ENCODE results near the gene SMIM38. TPM values are rescaled to one million over a fixed set of nuclear protein-coding genes. Genes with fewer than 3 reads are reported as not detected.

SMIM38 gene
- total RNA-seq, 1 experiment from 2014 or later: 0.54 TPM

DNA sequence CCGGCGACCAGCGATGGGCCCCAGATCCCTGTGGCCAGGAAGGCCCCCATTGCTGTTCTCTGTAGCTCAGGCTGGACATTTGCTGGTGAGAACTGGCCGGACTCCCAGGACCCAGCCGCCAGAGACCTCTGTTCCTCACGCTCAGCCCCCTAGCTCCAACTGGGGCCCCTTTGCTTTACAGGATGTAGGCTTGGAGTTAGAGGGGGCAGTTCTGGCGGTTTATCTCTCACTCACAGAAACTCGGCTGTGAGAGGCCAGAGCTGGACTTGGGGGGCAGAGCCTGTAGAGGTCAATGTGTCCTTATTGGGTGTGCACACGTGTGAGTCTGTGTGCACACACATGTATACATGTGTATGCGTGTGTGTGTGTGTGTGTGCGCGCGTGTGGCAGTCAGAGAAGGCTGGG is 502 bp downstream of the SMIM38 start:
- ChIA-PET RAD21 (ENCODE audit: low non-redundant PET in 1 of 2, low total read pairs in 2 of 2, uncharacterized antibody in 2 of 2, unreplicated experiment in 2 of 2) (no interaction called here), POLR2A (no interaction called here), CTCF (interaction anchor here (1.4 kb wide), 1 partner anchor 25 kb away, joined by 5 read pairs; no protein-coding TSS in a partner anchor)
- H3K9me3 ChIP-seq (ENCODE audit: control insufficient read depth in 1 of 2, insufficient read depth in 1 of 2, low read depth in 1 of 2, low read length in 2 of 2): no peaks in the 10 kb centered on the region
- no peak overlapping the region for H3K9ac ChIP-seq (ENCODE audit: low read length)
- H2AFZ ChIP-seq (ENCODE audit: low read depth, low read length, poor library complexity, severe bottlenecking): no peak overlapping the region
- H3K4me3 ChIP-seq (replicated peaks in 1 of 2; ENCODE audit: low read depth in 1 of 2, low read length in 2 of 2): no peak overlapping the region
- H3K36me3 ChIP-seq (ENCODE audit: control insufficient read depth in 1 of 2, insufficient read depth in 2 of 2, low read length in 2 of 2): no peaks in the 10 kb centered on the region
- no peaks in the 10 kb centered on the region for H3K9me2 ChIP-seq (ENCODE audit: insufficient read depth)
- no peak overlapping the region for H3K27ac ChIP-seq (ENCODE audit: low read depth, low read length)
- H3K79me2 ChIP-seq (ENCODE audit: insufficient read depth, low read length): no peaks in the 10 kb centered on the region
- intact Hi-C loops (cut with micrococcal nuclease): no loop called here
- no peaks in the 10 kb centered on the region for H4K20me1 ChIP-seq (ENCODE audit: insufficient read depth)
- no TSS peak for BruUV-seq (replicated peaks)
- H3K27me3 ChIP-seq (ENCODE audit: insufficient read depth, low read length): no peaks in the 10 kb centered on the region
- ATAC-seq (no peak), DNase-seq (ENCODE audit: low read depth, low spot score) (no peak)
- TF ChIP-seq EGR1 (IDR thresholded peaks at IDR 0.05; ENCODE audit: low read depth): no peak
- no peak for TF ChIP-seq POLR2AphosphoS5 (IDR thresholded peaks at IDR 0.05; ENCODE audit: low read depth, low read length)
- TF ChIP-seq, protein P1, sequence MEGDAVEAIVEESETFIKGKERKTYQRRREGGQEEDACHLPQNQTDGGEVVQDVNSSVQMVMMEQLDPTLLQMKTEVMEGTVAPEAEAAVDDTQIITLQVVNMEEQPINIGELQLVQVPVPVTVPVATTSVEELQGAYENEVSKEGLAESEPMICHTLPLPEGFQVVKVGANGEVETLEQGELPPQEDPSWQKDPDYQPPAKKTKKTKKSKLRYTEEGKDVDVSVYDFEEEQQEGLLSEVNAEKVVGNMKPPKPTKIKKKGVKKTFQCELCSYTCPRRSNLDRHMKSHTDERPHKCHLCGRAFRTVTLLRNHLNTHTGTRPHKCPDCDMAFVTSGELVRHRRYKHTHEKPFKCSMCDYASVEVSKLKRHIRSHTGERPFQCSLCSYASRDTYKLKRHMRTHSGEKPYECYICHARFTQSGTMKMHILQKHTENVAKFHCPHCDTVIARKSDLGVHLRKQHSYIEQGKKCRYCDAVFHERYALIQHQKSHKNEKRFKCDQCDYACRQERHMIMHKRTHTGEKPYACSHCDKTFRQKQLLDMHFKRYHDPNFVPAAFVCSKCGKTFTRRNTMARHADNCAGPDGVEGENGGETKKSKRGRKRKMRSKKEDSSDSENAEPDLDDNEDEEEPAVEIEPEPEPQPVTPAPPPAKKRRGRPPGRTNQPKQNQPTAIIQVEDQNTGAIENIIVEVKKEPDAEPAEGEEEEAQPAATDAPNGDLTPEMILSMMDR (IDR thresholded peaks at IDR 0.05 in 2 of 3, conservative IDR thresholded peaks at IDR 0.05 in 1 of 3; ENCODE audit: borderline replicate concordance in 1 of 3, insufficient read depth in 1 of 3, low read depth in 2 of 3, low read length in 2 of 3): no peak
- no peak for TF ChIP-seq CEBPB (IDR thresholded peaks at IDR 0.05; ENCODE audit: low read depth)
- TF ChIP-seq, protein P2, sequence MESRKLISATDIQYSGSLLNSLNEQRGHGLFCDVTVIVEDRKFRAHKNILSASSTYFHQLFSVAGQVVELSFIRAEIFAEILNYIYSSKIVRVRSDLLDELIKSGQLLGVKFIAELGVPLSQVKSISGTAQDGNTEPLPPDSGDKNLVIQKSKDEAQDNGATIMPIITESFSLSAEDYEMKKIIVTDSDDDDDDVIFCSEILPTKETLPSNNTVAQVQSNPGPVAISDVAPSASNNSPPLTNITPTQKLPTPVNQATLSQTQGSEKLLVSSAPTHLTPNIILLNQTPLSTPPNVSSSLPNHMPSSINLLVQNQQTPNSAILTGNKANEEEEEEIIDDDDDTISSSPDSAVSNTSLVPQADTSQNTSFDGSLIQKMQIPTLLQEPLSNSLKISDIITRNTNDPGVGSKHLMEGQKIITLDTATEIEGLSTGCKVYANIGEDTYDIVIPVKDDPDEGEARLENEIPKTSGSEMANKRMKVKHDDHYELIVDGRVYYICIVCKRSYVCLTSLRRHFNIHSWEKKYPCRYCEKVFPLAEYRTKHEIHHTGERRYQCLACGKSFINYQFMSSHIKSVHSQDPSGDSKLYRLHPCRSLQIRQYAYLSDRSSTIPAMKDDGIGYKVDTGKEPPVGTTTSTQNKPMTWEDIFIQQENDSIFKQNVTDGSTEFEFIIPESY (IDR thresholded peaks at IDR 0.05; ENCODE audit: extremely low read depth, insufficient replicate concordance, low read length): no peak
- TF ChIP-seq POLR2A (IDR thresholded peaks at IDR 0.05; ENCODE audit: borderline replicate concordance, extremely low read depth, insufficient read depth, insufficient read length): no peak
- TF ChIP-seq, protein P3, sequence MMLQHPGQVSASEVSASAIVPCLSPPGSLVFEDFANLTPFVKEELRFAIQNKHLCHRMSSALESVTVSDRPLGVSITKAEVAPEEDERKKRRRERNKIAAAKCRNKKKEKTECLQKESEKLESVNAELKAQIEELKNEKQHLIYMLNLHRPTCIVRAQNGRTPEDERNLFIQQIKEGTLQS (IDR thresholded peaks at IDR 0.05): no peak
- no peak overlapping the region for H3K4me2 ChIP-seq (ENCODE audit: low read length)
- no peaks in the 10 kb centered on the region for H3K4me1 ChIP-seq (ENCODE audit: control insufficient read depth in 1 of 2, insufficient read depth in 2 of 2, low read length in 2 of 2)
